HPDE6-E6E7 (cell line): ENCODE results near the gene SHROOM1.

Experiments used
- DNase-seq: peaks from one replicate; pipeline ENCODE4 v3.0.0; 2011; ENCODE audit warnings: missing footprints; ENCODE audit errors: extremely low spot score

Gene SHROOM1

DNA sequence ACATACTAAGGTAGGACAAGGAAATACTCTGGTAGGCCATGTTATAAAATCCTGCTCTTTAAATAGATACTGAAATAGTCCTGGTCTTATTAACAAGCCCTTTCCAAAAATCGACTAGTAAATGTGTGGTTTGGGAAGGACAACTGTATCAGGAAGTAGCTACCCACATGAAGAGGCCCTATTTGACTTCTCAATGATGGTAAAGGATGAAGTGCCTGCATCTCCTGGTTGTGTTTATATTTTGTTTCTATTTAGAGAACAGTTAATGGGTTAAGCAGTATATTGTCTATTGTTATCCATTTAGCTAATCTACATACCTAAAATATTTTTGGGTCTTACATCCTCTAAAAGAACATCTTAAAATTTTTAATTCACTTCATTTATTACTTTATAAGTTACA, 23.3 kb upstream of the SHROOM1 start:
- no peak for DNase-seq

DNA sequence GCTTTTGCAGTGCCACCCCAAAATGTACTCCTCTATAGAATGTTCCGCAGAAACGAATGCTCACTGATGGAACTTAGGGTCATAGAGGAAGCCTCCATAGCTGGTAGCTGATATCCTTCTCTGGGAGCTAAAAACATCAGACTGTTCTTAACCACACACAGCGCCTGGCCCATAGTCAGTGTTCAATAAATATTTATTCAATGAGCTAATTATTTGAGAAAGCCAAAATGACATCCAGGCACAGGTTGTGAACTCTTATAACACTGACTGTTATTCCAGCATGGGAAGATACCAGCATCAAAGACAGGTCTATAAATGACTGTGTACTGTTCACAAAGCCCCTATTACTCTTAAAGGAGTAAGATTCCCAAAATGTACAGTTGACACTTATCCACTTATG, 22.9 kb upstream of the SHROOM1 start:
- no peak for DNase-seq

- no peak for DNase-seq
Observed at GRCh38 chr5:132850066-132850465, 19.6 kb upstream of the SHROOM1 start.

DNA sequence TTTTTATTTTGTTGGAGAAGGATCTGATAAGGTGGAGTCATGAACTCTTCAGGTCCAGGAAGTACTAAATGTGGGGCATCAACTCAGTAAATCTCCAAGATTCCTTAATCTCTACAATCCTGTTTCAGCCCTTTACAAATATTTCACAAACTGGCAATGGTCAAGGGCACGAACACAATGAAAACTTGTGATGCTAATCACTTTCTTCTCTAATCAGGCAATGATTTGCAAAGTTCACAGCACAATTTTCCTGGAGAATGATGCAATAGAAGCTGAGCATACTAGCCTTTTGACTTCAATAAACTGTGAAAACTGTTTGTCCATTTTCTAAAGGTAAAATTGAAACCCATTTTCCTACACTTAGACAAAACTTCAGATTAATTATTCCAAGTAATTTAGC, 18.9 kb upstream of the SHROOM1 start:
- DNase-seq = no peak

- no peak for DNase-seq
Observed at GRCh38 chr5:132848270-132848669, 17.8 kb upstream of the SHROOM1 start.

GRCh38 chr5:132841305-132841704, 10.9 kb upstream of the SHROOM1 start:
- no peak for DNase-seq

- no peak for DNase-seq
Observed at GRCh38 chr5:132840896-132841295, 10.4 kb upstream of the SHROOM1 start.

DNA sequence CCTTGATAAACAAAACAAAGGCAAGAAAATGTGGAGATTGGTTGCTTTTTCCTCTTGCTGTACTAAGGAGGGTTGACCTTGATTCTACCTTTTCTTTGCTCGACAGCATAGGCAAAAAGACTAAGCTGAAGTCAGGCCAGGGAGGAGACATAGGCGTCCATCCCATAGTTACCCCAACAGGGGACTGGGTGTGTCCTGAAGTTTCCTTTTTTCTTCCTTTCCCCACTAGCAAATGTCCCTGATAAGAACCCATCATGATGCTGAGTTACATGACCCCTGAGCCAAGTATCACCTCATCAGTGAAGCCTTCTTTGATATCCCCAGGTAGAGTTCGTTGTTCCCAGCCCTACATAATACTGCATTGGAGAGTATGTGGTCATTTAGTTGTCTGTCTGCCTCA, 9.9 kb upstream of the SHROOM1 start:
- DNase-seq = no peak

DNA sequence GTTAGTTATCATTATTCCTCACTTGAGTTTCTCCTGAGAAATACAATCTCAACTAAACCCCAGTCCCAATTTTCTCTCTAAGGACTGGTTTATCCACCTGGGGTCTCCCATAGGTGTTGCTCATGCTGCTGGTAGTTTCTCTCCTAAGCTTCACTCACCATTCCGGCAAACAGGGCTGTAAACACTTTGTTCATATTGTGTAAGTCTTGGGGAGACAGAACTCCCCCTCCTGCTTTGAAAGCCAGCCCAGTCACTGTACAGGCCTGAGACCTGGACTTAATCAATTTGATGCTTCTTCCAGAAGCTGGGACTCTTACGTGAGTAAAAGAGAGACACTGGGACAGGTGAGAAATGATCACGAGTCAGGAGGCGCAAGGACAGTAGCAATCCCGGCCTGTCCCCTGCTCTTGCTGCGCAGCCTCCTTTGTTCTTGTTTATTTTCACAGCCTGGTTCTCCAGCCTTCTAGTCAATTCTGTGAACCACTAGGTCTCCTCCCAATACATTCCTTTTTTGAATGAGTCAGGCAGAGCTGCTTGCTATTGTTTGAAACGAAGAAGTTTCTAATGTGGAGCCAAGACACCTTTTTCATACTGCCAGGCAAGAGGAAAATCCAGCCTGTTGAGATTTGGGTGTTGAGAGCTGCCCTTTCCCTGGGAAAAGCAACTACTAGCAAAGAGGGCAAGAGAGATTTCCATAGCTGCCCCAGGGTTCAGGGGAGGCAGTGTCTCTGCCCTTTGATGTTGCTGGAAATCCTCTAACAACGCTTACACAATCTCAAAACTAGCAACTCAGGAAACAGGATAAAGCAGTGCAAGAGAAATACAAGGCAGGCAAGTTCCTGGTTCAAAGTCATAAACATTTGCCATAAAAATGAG, 9.2 kb upstream of the SHROOM1 start:
- DNase-seq = no peak

- no peak for DNase-seq
Observed at GRCh38 chr5:132838516-132839282, 8.3 kb upstream of the SHROOM1 start.

- no peak for DNase-seq
Observed at GRCh38 chr5:132837868-132838267, 7.4 kb upstream of the SHROOM1 start.

DNA sequence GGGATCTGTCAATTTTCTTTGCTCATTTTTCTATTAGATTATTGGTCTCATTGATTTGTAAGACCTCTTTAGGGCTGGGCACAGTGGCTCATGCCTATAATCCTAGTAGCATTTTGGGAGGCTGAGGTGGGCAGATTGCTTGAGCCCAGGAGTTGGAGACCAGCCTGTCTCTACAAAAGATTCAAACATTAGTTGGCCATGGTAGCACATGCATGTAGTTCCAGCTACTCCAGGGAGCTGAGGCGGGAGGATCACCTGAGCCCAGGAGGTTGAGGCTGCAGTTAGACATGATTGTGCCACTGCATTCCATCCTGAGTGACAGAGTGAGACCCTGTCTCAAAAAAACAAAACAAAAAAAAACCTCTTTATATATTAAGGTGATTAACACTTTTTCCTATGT, 6.4 kb upstream of the SHROOM1 start:
- no peak for DNase-seq

DNA sequence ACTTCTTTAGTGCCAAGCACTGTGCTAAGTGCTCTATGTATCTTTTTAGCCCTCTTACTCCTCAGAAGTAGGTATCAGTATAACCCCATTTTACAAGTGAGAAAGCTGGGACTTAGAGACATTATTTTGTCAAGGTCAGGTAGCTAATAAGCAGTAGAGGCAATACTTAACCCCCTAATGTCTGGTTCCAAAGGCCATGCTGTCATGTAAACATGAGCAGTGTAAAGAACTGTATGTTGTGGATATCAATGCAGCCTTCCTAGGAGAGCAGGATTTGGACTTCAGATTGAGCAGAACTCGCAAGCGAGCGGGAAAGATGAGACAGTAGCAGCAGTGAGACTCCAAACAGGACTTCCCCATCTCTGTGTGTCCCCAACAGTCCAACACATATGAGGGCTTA, 3.6 kb upstream of the SHROOM1 start:
- DNase-seq = no peak

DNA sequence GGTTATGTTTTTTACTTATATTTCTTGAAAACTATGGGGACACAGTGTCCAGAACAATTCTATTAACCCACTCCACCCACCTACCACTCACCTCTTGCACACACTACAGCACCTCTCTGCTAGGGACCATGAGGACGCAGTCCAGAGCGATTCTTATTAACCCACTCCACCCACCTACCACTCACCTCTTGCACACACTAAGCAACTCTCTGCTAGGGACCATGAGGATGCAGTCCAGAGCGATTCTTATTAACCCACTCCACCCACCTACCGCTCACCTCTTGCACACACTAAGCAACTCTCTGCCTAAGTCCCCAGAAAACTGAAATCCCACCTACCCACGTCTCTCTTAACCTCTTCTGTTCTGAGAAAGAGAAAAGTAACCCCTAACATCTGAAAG, 2.2 kb upstream of the SHROOM1 start:
- DNase-seq = no peak

GRCh38 chr5:132831095-132831860, 831 bp upstream of the SHROOM1 start:
- no peak for DNase-seq

DNA sequence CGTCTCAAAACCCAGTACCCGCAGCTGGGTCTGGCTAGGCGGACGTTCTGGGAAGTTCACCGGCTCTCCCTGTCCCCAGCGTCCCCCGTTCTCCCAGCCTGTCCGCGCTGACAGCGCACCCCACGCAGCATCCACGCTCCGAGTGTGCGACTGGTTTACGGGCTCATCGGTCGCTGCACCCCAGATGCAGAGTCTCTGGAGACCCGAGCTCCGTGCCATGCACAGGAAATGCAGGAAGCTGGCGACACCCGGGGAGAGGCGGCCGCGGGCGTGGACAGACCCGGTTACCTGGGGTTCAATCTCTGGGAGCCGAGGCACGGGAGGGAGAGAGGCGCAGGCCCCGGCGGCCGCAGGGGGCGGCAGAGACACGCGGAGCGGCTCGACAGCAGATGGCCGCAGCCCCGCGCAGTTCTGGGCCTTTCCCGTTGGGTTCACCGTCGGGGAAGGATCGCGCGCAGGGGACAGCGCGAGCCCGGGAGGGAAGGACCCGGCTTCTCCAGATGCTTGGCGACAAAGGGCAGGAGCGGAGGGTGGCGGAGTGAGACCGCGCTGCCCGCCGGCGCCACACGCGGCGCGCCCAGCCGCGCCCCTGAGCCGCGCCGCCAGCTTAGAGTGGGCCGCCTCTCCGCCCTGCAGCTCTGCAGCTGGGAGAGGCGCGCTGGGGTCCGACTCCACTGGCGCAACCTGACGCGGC, 558 bp downstream of the SHROOM1 start:
- DNase-seq = peak; percentile 89

DNA sequence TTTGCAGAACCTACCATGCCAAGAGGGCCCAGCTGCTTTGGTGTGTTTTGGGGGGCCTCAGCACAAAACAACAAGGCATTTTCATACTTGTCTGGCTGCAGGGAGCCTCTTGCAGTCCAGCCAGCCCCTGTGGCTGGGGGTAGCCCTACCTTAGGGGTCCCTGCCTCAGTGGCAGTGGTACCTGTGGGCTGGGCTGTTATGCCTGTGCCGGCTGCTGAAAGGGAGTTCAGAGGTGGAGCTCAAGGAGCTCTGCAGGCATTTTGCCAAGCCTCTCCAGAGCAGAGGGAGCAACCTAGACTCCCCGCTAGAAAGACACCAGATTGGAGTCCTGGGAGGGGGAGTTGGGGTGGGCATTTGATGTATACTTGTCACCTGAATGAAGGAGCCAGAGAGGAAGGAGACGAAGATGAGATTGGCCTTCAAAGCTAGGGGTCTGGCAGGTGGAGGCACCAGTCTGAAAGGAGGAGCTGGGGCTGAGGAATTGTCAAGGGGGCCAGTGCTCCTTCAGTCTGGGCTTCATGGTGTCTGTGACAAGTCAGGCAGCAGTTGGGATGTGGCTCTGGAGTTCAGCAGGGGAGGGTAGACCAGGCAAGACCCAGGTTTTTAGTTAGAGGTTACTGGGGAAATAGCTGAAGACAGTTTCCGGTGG, 1.5 kb downstream of the SHROOM1 start:
- DNase-seq = no peak

DNA sequence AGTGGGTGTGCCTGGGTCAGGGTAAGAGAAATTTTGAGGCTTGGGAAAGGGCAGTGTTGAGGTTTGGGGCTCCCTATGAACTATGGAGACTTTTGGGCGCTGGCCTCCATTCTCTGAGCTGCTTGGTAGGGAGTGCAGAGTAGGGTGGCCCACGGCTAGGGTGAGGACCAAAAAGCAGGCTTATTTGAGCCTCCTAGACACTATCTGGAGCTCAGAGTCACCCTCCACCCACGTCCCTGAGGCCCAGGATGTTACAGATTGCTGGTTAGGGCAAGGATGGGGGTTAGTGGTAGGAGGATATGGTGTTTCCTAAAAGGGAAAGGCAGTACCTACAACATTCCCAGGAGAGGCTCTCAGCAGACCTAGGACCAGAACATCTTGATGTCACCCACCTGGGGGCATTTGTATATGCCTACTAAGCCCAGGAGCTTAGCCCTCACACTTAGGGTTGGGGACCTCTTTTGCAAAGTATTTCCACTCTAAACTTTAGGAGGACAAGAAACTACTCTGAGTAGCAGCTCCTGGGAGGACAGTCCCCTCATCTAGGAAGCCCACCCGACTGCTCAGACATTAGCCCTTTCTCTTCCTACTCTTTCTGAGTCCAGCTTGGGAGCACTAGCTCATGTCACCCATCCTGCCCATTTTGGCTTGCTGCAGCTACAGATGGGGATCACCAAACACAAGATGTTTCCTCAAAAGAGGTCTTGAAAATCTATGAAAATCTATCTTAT, 2.3 kb downstream of the SHROOM1 start:
- DNase-seq = no peak

DNA sequence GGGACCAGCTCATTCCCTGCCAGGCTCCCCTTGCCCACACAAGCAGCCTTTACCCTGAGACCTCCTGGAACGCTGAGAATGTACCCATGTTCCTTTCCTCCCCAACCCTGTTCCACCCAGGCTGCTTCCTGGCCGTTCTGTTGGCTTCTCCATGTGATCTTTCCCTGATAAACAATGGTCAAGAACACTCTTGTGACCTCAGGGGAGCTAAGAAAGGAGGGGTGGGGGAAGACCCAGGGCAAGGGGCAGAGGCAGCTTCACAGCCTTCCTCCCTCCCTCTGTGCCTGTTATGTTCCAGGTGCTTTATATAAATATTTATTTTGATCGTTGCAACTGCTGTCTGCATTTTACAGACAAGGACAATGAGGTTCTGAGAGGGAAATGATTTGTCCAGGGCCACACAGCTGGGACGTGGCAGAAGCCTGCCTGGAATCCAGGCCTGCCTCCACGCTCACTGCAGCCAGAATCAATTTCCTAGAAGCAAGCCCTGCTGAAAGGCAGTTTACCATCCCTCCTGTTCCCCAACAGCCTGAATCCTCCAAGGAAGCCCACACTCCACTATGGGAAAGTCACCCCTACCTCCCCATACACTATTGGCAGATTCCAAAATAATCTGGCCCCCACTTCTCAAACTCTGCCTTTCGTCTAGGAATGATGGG, 3.9 kb downstream of the SHROOM1 start:
- DNase-seq = no peak

GRCh38 chr5:132825834-132826391, 4.5 kb downstream of the SHROOM1 start:
- no peak for DNase-seq
